ENCODE results near the gene SPOCK3.

GRCh38 chr4:167265231-167265630, 30.9 kb upstream of the SPOCK3 start:
- no peak for TF ChIP-seq POLR2A (IDR thresholded peaks at IDR 0.05)
- no peak for TF ChIP-seq CTCF (IDR thresholded peaks at IDR 0.05)

Measured in right lobe of liver (tissue), 4 donors.